Hepatic stellate cell (primary cell): ENCODE data around the gene RMND5A.
"Not testable (repeated sequence)": the region's sequence is repeated elsewhere in the genome, so short reads cannot be mapped to it uniquely, and the experiment has no call there.

Source experiments
- DNase-seq: peaks from one replicate; pipeline ENCODE4 v3.0.0; 2011; ENCODE audit warnings: low spot score

RMND5A gene

DNA sequence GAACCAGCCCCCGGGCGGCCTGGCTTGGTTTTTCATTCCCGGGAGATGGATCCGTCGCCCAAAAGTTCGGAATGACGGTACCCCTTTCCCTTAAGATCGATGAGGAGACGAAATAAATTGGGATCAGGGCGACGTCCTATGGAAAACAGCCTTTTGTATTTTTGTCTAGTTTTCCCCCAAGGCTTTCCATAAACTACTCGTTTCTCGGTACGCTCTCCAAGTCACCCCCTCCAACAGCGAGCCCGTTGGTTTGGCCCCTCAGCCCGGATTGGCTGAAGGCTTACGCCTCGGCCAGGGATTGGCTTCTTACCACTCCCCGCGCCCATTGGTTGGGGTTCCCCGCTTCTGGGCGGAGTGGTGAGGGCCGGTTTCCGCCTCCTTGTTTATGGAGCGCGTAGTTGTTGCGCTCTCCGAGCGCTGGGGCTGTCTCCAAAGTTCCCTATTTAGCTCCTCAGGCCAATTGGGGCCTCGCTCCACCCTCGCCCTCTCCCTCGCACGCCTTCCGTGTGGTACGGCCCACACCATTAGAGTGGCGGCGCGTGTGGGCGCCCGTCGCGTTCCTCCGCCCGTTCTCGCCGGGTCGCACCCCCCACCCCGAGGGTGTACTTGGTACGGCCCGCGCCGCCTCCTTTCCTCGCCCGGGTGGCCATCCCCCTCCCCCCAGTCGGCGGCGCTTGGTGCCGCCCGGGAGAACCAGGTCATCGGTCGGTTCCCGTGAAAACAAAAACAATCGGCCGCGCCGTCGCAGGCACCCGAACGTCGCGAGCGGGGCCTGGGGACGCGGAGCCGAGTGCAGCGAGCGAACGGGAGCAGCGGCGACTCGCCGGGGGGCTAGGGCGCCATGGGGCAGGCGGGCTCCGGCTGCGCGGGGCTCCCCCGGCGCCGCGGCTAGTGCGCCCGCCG lies at the start of gene RMND5A:
TSS of gene RMND5A (plus strand) at position 655 of the 903 bp plus-strand sequence. CDS start 377 bp downstream, outside the sequence.
- peak; percentile 25 for DNase-seq

DNA sequence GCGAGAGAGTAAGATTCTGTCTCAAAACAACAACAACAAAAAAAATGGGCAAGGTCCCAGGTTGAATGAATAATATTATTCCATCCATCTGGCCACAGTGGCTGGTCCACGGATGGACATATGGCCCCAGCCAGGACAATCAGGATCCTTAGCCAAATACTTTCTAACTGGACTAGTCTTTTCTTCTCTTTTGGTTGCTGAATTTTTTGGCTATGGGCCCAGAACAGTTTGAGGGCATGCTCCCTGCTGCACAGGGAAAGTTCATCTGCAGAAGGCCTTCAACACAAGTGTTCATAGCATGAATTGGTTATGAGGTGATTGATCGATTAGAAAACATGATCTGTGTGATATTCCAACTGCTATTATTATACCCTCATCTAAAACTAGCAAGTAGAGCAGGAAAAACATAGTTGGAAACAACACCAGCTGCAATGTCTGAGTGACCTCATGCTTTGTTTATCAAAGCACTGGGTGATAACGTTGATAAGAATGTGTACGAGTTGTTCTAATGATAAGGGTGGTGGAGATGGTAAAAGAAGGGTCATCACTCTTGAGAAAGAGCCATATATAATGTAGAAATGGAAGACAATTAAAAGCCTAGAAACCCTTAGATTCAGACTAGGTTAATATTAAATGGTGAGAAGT lies 48.6 kb upstream of the RMND5A start:
- no peak for DNase-seq

DNA sequence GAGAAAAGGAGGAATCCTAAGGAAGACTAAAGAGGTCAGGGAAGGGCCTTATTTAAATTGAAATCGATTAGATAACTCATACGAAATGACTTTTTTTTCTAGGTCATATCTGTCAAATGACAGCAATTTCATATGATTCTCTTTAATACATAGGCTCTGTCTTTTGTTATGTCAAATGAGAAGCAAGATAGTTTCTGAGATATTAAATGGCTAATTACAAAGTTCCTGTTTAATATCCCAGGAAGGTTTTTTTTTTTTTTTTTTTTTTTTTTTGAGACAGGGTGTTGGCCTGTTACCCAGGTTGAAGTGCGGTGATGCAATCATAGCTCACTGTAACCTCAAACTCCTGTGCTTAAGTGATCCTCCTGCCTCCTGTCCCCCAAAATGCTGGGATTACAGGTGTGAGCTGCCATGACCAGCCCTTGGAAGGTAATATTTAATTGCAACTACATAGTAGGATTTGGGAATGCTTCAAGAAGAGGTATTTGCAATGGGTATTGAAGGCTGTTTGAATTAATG lies 48.0 kb upstream of the RMND5A start:
- DNase-seq, result no peak

DNA sequence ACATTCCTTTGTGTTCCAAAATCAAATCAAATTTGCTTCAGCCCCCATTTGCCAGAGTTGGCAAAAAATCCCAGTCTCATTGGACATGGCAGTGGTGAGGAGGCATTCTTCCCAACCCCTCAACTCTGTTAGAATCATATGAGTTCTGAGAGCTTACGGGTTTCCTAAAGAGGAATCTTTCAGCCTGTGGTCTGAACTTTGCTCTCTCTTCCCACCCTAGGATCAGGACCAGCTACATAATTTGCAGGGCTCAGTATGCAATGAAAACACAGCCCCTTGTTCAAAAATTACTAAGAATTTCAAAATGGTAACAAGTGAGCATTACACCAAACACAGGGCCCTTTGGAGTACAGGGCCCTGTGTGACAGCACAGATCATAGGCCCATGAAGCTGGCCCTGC lies 47.1 kb upstream of the RMND5A start:
- no peak for DNase-seq

DNA sequence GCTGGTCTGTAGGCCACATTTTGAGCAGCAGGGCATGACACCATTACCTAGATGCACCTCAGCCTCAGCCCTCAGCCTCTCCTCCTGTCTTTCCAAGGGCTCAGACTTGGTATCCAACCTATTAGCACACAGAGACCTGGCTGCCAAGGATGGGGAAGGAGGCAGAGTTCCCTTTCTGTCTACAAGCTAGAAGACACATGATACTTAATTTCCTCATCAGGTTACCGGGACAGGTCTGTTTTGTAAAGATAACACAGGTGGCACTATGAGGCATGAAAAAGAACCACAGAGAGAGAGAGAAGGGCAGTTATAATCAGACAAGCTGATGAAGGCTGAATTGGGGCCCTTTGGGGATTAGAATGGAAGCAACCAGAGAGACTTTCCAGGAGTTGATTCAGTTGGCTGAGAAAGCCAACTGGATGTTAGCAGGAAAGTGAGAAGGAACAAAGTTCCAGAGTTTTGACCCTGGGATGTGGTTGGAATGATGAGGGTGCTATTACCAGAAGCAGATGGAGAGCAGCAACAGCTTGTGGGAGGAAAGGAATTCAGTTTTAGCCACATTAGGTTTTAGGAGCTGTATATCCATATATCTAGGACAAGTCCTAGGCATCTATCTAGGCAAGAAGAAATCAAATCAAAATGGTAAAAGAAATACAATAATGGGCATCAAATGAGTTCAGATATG lies 46.0 kb upstream of the RMND5A start:
- no peak for DNase-seq

DNA sequence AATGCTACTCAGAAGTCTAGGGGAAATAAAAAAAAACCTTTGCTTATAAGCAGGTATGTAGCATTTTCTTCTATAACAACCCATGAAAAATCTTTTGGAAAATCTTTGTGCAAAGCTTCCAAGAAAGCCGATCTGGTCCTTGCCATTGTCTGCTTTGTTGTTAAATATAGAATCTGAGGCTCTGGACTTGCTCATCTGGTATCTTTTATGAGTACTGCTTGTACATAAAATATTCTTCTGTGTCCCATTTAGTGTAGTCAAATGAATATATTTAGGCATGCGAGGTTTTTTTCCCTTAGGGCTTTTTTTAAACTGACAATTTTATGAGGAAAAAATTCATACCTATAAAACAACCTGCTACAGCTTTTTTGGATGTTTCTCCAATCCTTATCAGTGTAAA lies 45.0 kb upstream of the RMND5A start:
- DNase-seq, result no peak

GRCh38 chr2:86675511-86676015 lies 44.5 kb upstream of the RMND5A start:
- no peak for DNase-seq

DNA sequence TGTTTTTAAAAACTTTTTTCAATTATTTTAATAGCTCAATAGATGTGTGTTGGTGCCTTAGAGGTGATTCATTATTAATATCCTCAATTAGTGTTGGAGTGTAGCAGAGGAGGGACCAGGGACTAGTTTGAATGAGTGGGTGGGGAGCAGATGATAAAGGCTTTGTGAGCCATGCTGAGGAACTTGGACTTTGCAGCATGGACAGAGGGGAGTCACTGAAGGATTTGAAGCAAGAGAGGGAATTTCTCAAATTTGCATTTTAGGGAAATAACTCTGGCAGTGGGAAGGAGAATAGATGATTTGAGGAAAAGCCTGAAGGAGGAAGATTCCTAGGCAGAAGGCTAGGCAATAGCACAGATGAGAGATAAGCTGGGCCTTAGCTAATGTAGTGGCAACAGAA lies 42.3 kb upstream of the RMND5A start:
- no peak for DNase-seq

- no peak for DNase-seq
Observed at GRCh38 chr2:86679036-86679435, 41.1 kb upstream of the RMND5A start.

GRCh38 chr2:86685351-86685750 lies 34.7 kb upstream of the RMND5A start:
- DNase-seq, result no peak

DNA sequence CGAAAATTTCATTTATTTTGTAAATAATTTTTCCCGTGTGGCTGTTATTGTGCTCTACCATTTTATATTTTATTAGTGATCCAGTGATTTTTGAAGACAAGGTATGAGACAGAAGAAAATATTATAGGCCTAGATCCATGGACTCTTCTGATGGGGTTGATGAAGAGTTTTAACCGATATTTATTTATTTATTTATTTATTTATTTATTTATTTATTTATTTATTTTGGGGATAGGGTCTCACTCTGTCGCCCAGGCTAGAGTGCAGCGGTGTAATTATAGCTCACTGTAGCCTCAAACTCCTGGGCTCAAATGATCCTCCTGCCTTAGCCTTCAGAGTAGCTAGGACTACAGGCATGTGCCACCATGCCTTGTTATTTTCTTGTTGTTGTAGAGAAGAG lies 33.6 kb upstream of the RMND5A start:
- no peak for DNase-seq

DNA sequence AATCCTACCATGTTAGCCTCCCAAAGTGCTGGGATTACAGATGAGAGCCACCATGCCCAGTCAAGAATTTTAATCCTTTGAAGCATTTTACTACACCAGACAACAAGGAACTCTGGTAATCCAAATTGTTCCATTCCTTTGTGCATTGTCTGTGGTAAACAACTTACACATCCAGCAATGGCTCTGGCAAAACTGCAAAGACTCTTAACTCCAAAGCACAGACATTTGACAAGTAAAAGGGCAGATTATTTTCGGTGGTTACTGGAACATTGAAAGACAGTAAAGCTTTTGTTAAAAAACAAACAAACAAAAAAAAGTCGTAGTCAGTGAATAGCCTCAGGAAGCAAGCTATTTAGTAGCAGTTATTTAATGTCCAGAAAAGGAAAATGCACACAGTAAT lies 33.2 kb upstream of the RMND5A start:
- DNase-seq, result no peak

DNA sequence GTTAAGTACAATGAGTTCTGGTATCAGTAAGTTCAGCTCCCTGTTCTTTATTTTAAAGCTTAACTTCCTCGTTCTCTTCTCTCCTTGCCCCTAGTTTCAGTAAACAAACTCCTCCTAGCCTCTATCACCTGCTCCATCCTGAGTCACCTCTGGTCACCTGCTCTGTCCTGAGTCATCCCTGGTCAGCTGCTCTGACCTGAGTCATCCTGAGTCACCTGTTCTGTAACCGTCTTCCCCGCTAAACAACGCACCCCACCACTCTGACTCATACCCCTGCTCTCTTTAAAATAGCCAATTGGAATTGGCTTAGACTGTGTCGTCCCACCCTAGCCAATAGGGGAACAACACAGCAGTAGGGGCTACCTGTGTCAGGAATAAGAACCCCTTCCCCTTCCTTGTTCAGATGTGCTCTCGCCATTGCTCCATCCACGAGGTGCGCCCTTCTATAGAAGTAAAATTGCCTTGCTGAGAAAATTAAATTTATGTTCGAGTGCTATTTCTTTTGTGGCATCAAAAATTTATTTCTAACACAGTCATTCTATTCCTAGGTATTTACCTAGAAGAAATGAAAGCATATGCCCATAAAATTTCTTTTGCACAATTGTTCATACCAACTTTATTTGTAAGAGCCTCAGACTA lies 24.9 kb upstream of the RMND5A start:
- DNase-seq, result no peak

DNA sequence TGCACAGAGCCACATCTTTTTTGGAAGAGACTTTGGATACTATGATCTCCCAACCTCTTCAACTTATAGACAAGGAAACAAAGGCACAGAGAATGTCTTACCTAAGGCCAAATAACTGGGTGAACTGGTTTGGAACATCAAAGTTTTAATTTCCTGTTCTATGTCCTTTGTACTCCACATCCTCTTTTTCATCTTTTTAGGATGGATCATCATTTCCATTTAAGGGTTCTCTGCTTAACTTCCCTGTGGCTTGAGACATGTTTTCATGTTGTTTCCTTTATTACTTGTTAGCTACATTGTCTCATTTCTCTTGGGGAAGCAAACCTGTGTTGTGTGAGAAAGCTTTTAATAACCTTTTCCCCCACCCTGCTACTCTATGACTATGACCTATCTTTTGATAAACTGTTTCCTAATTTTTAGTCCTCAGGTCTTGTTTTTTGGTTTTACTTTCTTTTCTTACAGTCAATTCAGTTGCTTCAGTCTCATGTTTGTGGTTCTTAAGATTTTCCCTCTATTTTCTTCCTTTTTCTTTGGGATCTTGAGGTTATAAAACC lies 22.5 kb upstream of the RMND5A start:
- no peak for DNase-seq

GRCh38 chr2:86700690-86701089 lies 19.4 kb upstream of the RMND5A start:
- no peak for DNase-seq

- no peak for DNase-seq
Observed at GRCh38 chr2:86703704-86704361, 16.3 kb upstream of the RMND5A start.

GRCh38 chr2:86704459-86704971 lies 15.6 kb upstream of the RMND5A start:
- DNase-seq, result peak; percentile 36

DNA sequence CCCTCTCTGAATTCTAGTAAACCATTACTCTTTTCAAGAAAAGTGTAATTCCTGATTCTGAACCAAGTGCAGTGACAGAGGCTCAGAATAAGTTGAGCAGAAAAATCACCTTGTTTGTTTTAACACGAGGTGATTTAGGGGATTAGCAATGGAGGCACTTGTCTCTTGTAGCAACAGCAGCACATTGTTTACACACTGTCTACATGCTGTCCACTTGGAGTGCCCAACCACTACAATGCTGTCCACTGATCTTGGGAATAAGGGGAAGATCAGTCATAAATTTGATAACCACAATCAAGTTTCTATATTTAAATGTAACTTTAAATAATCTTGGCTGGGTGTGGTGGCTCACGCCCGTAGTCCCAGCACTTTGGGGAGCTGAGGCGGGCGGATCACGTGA lies 13.9 kb upstream of the RMND5A start:
- DNase-seq, result no peak

DNA sequence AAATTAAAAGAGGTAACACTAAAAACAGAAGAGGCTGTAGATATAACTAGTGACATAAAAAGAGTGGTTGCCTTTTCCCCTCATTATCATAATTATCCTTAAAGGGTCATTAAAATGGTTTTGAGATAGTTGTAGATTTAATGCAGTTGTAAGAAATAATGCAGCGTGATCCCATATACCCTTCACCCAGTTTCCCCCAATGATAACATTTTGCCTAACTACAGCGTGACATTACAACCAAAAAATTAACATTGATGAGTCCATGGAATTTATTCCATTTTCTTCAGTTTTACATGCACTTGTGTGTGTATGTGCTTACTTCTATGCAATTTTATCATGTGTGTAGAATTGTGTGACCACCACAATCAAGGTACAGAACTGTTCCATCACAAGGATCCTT lies 13.2 kb upstream of the RMND5A start:
- DNase-seq, result no peak

DNA sequence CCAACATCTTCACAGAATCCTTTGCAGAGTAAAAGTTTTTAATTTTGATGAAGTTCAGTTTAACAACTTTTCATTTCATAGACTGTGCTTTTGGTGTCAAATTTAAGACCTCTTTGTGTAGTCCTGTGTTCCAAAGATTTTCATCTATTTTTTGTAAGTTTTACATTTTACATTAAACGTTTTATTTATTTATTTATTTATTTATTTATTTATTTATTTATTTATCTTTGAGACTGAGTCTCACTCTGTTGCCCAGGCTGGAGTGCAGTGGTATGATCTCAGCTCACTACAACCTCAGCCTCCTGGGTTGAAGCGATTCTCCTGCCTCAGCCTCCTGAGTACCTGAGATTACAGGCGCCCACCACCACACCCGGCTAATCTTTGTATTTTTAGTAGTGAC lies 12.0 kb upstream of the RMND5A start:
- not testable (repeated sequence) for DNase-seq
